GM21381 (cell line): ENCODE measurements around the gene GOLIM4.
"Not testable (repeated sequence)": the region's sequence is repeated elsewhere in the genome, so short reads cannot be mapped to it uniquely, and the experiment has no call there.

Source experiments
- ATAC-seq: cut with Tn5 transposase; IDR thresholded peaks from one replicate; pipeline ENCODE4 v1.9.1; 2021; ENCODE audit warnings: mild to moderate bottlenecking, moderate library complexity; ENCODE audit not compliant: unreplicated experiment

The GOLIM4 gene

DNA sequence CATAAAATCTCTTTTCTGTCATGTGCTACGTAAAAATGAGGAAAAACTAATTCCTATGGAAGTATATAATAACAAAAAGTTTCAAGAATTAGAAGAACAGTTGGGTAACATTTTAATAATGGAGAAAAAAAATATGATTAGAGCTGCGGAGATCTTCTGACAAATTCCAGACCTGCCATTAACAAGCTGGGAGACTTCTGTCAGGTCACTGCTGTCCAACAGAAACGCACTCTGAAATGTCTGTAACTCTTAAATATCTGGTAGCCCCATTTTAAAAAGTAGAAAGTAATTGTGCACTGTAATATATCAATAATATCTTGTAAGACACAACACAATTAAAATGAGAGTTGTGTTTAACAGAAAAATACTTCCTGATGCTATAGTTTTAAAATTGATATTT, 15.7 kb downstream of the GOLIM4 start:
- no peak for ATAC-seq

DNA sequence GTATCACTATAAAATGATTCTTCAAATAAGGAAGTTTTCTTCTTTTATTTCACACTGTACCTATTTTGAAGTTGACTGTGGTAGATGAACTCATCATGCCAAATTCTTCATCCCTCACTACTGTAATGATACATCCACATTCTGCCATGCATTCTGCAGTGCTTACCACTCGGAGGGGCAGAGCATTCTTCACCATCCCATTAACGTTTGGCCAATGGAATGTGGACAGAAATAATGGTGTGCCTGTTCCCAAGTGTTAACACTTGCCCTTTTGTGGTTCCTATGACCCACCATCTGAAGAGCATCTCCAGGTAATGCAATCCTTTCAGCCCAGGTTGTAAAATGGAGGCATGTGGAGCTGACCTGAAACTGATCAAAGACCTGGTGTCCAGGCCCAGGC, 18.6 kb downstream of the GOLIM4 start:
- ATAC-seq, result no peak

DNA sequence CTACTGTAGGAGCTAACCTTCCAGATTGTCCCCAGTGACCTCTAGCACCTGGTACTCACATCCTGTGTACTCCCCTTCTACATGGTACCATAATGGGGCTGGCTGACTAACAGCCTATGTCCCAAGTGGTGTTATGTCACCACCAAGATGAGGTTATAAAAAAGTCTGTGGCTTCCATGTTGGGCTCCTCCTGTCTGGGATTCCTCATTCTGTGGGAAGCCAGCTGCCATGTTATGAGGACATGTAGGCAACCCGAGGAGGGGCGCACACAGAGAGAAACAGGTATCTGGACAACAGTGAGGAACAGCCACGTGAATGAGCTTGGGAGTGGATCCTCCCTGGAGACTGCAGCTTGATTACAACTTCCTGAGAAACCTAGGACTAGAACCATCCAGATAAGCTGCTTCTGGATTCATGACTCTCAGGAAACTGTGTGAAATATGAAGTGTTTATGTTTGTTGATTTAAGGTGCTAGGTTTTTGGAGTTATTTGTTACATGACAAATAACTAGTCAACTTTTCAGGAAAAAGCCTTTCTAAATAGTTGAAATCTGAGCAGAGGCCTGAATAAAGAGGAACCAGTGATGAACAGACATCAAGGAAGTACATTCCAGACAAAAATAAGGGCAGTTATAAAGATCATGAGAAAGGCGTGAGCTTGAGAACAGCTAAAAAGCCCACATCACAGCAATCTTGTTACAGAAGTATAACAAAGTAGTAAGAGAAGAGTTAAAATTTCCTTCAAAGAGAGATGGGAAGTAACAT, 21.7 kb downstream of the GOLIM4 start:
- ATAC-seq, result no peak

DNA sequence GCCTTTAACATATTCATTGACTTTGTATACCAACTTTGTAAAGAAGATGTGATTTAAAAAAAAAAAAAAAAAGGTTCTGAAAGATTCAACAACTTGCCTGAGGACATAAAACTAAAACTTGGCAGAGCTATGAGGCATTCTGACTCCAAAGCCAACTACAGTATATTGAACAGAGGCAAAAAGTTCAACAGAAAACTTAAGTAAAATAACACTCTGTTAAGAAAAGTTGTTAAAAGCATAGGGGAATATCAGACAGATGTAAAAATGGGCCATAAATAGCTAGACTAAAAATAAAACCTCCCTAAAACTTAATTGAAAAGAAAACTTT, 23.4 kb downstream of the GOLIM4 start:
- ATAC-seq, result no peak

- no peak for ATAC-seq
Measured at GRCh38 chr3:168071591-168072322, 24.0 kb downstream of the GOLIM4 start.

GRCh38 chr3:168070919-168071318, 24.8 kb downstream of the GOLIM4 start:
- no peak for ATAC-seq

DNA sequence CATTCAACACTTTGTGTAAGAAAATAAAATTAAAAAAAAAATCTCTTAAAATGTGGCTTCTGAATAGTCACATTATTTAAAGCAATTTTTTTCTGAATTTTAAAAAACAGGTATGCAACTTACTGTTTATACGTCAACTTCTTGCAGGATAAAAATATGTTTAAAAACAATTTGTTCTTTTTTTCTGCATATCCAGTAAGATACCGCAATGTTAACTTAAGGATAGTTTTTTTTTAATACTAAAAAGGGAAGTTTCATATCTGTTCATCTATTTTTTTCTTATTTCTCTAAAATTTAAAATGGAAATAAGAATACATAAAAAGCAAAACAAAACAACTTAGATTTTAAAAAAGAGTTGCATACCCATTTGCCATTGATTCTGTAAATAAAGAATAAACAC, 27.4 kb downstream of the GOLIM4 start:
- no peak for ATAC-seq

DNA sequence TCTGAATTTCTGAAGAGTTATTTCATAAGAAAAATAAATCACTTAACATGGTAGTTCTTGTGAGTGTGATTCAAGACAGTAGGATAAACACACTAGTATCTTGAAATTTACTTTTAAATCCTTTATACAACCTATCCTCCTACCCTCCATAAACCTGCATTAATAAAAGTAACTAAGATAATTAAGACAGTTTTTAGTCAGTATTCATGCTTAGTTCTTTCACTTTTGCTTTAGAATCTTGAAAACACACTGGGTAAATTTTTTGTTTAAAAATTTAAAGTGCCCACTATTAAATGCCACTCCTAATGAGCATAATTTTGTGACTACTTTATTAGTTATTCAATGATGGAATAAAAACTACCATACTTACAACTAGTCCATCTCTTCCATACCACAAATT, 28.8 kb downstream of the GOLIM4 start:
- no peak for ATAC-seq

- no peak for ATAC-seq
Measured at GRCh38 chr3:168065569-168065968, 30.2 kb downstream of the GOLIM4 start.

DNA sequence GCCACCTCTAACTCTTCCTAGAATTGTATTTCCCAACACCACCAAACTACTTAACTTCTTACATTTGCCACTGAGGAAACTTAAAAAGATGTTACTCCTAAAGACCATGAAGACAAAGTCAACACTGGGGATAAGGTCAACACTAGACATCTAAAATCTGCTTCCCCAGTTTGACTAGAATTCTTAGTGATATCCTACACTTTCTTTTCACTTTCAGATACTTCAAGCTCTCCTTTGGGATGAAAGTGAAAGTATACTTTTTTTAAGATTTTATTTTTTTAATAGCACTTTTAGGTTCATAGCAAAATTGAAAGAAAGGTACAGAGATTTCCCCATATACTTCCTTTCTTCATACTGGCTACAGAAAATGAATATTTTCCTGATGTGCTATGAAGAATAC, 32.6 kb downstream of the GOLIM4 start:
- ATAC-seq, result no peak

- no peak for ATAC-seq
Measured at GRCh38 chr3:168062679-168063078, 33.0 kb downstream of the GOLIM4 start.

DNA sequence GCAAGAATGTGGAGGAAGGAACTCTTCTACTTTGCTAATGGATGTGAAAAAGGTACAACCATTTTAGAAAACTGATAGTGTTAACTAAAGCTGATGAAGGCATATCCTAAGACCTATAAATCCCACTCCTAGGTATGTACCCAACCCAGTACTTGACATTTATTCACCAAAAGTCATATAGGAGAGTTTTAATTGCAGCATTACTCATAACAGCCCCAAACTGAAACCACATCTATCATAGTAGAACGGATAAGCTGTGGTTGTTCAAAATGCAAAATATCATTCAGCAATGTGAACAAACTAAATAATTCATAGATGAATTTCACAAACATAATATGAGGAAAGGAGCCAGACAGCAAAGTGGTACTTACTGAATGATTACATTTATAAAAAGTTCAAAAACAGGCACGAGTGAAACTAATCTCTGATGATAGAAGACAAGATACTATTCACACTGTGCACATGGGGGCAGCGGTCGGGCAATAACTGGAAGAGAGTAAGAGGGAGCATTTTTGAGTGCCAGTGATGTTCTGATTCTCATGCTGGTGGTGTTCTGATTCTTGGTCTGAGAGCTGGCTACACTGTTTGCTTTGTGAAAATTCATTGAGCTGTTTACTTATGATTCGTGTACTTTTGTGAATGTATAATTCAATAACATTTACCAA, 34.3 kb downstream of the GOLIM4 start:
- ATAC-seq, result peak; percentile 89

DNA sequence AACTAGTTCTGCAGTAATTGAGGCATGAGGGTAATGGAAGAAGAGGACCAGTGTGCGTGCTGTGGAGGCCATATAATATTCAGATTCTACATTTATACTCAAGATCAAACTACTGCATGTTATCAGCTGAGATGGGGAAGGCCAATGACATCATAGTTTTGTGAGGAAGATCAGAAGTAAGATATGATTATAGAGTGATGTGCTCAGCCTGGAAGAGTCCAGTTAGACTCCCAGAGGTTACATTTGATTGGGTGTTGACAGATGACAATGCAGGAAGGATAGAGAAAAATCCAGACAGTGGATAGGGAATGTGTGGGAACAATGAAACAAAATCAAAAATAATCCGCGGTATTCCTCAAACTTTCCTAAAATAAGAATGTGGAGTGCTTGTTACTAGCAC, 35.4 kb downstream of the GOLIM4 start:
- ATAC-seq, result no peak

DNA sequence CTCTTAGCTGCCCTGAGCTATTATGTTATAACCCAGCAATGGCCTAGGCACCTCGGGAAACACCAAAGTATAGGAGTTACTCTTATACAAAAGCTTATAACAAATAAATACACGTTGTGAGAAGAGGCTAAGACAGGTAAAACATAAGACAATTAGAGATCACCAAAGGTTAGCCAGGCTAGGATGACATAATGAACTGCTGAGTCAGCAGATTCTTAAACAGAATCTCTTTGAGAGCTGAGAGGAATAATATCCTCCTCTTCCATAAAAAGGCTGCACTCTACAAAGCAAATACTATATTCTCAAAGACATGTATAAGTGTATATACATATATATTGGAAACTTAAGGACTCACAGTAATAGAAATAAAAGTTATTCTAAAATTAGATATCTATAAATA, 37.2 kb downstream of the GOLIM4 start:
- no peak for ATAC-seq

GRCh38 chr3:168056398-168057230, 39.1 kb downstream of the GOLIM4 start:
- not testable (repeated sequence) for ATAC-seq

DNA sequence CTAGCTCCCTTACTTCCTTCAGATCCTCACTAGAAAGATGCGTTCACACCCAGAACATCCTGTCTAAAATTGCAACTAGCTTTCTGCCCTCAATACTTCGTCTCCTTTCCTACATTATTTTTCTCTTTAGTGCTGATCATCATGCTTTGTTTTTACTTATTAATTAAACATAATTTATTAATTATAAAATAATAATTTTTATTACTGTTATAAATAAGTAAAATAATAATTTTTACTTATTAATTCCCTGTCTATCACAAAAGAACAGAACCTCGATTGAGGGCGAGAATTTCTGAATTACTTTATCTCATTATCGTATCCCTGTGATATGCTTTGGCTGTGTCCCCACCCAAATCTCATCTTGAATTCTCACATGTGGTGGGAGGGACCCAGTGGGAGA, 41.3 kb downstream of the GOLIM4 start:
- no peak for ATAC-seq

DNA sequence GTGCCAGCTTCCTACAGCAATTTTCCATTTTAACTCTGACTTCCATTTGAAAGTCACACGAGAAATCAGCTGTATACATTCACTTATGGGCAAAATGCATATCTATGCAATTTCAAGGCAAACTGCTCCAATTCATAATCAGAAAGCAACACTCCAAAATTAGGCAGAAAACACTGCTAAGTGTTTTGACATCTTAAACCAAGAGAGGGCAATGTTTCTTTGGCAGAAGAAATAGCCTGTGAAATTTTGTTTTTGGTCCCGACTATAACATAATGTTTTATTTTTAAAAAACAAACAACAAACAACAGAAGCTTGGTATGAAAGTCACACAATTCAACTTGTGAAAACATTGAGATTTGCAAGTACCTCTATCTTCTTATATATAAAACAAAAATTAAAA, 42.6 kb downstream of the GOLIM4 start:
- ATAC-seq, result no peak

- ATAC-seq, result no peak
Measured at GRCh38 chr3:168052515-168052914, 43.2 kb downstream of the GOLIM4 start.

- peak; percentile 64 for ATAC-seq
Measured at GRCh38 chr3:168051531-168052471, 43.9 kb downstream of the GOLIM4 start.

- ATAC-seq, result no peak
Measured at GRCh38 chr3:168051070-168051469, 44.7 kb downstream of the GOLIM4 start.
